ENCODE data around the gene SCLT1. TPM values are rescaled to one million over a fixed set of nuclear protein-coding genes. Genes with fewer than 3 reads are reported as not detected.

The SCLT1 gene
- total and polyA plus RNA-seq, 2 donors (not counting 1 experiment from before 2014, with no cell fraction given), result 3.5 to 27.2 TPM

- Histone ChIP-seq H4K20me1 (ENCODE audit: control insufficient read depth, insufficient read depth, low read length, poor library complexity, severe bottlenecking) (no peaks in the 10 kb centered on the region), H2AFZ (ENCODE audit: insufficient read depth, low read depth, low read length, poor library complexity, severe bottlenecking) (no peak overlapping the region), H3K9me3 (ENCODE audit: control extremely low read depth in 1 of 3, control insufficient read depth in 2 of 3, insufficient read depth in 1 of 3, low read length in 2 of 3) (no peaks in the 10 kb centered on the region), H3K9ac (ENCODE audit: low read length) (no peak overlapping the region), H3K36me3 (replicated peaks in 1 of 2; ENCODE audit: control extremely low read depth in 1 of 2, control insufficient read depth in 1 of 2, extremely low read depth in 1 of 2, insufficient read depth in 2 of 2, low read length in 1 of 2) (no peaks in the 10 kb centered on the region), H3K4me2 (replicated peaks; ENCODE audit: low read depth, low read length, poor library complexity, severe bottlenecking) (no peak overlapping the region), H3K27ac (ENCODE audit: low read length in 2 of 2) (no peak overlapping the region), H3K4me1 (ENCODE audit: control insufficient read depth in 2 of 2, insufficient read depth in 2 of 2, low read length in 2 of 2) (no peaks in the 10 kb centered on the region), H3K27me3 (replicated peaks in 1 of 4; ENCODE audit: control extremely low read depth in 1 of 4, control insufficient read depth in 3 of 4, insufficient read depth in 4 of 4, low read length in 3 of 4) (peaks cover 0 to 8% (median 2%) of the 10 kb centered on the region in 4 experiments), H3K4me3 (ENCODE audit: control extremely low read depth in 1 of 5, extremely low read depth in 1 of 5, insufficient read depth in 1 of 5, low read depth in 2 of 5, low read length in 4 of 5) (no peak overlapping the region), H3K79me2 (ENCODE audit: control insufficient read depth, insufficient read depth, low read length) (no peaks in the 10 kb centered on the region)
- no peak overlapping the region for H3K4me3 Mint-ChIP-seq
- peaks cover 3% of the 10 kb centered on the region for H3K27me3 Mint-ChIP-seq
- no peaks in the 10 kb centered on the region for H3K4me1 Mint-ChIP-seq
- POLR2A ChIA-PET, result no interaction called here
- WGBS (ENCODE audit: insufficient coverage), result 78% methylated on average over 5 of the region's 6 CpGs
- H3K9me3 Mint-ChIP-seq (ENCODE audit: insufficient read depth), result no peaks in the 10 kb centered on the region
- no peak overlapping the region for H3K27ac Mint-ChIP-seq
- ATAC-seq (ENCODE audit: low read depth) (no peak), DNase-seq (no peak)
- CTCF ChIA-PET, result no interaction called here
- TF ChIP-seq EZH2 (IDR thresholded peaks at IDR 0.05; ENCODE audit: borderline replicate concordance, insufficient read depth, low read depth, low read length, poor library complexity, severe bottlenecking), result no peak
- TF ChIP-seq CTCF (IDR thresholded peaks at IDR 0.05), result no peak
- intact Hi-C loops (cut with micrococcal nuclease), result no loop called here
Measured at GRCh38 chr4:129138810-129139496, 45.6 kb upstream of the SCLT1 start.

GRCh38 chr4:129136433-129136832 lies 43.1 kb upstream of the SCLT1 start:
- no peaks in the 10 kb centered on the region for H3K79me2 ChIP-seq (ENCODE audit: control insufficient read depth, insufficient read depth, low read length)
- intact Hi-C loops (cut with micrococcal nuclease), result no loop called here
- 95% methylated on average over 8 of the region's 8 CpGs for WGBS (ENCODE audit: insufficient coverage)
- no peak overlapping the region for H3K4me2 ChIP-seq (replicated peaks; ENCODE audit: low read depth, low read length, poor library complexity, severe bottlenecking)
- DNase-seq, result no peak
- no peak overlapping the region for H3K9ac ChIP-seq (ENCODE audit: low read length)
- peaks cover 3% of the 10 kb centered on the region for H3K27me3 Mint-ChIP-seq
- ChIA-PET POLR2A (no interaction called here), CTCF (no interaction called here)
- peaks cover 0 to 3% (median under 1%) of the 10 kb centered on the region in 4 experiments for H3K27me3 ChIP-seq (replicated peaks in 1 of 4; ENCODE audit: control extremely low read depth in 1 of 4, control insufficient read depth in 3 of 4, insufficient read depth in 4 of 4, low read length in 3 of 4)
- H3K4me3 ChIP-seq (ENCODE audit: control extremely low read depth in 1 of 5, extremely low read depth in 1 of 5, insufficient read depth in 1 of 5, low read depth in 2 of 5, low read length in 4 of 5), result no peak overlapping the region
- no peaks in the 10 kb centered on the region for H3K4me1 Mint-ChIP-seq
- no peaks in the 10 kb centered on the region for H3K36me3 ChIP-seq (replicated peaks in 1 of 2; ENCODE audit: control extremely low read depth in 1 of 2, control insufficient read depth in 1 of 2, extremely low read depth in 1 of 2, insufficient read depth in 2 of 2, low read length in 1 of 2)
- H3K4me1 ChIP-seq (ENCODE audit: control insufficient read depth in 2 of 2, insufficient read depth in 2 of 2, low read length in 2 of 2), result no peaks in the 10 kb centered on the region
- no peak for ATAC-seq (ENCODE audit: low read depth)
- H3K9me3 ChIP-seq (ENCODE audit: control extremely low read depth in 1 of 3, control insufficient read depth in 2 of 3, insufficient read depth in 1 of 3, low read length in 2 of 3), result peaks cover 0 to 11% (median under 1%) of the 10 kb centered on the region in 3 donors
- H3K4me3 Mint-ChIP-seq, result no peak overlapping the region
- H2AFZ ChIP-seq (ENCODE audit: insufficient read depth, low read depth, low read length, poor library complexity, severe bottlenecking), result no peak overlapping the region
- H4K20me1 ChIP-seq (ENCODE audit: control insufficient read depth, insufficient read depth, low read length, poor library complexity, severe bottlenecking), result no peaks in the 10 kb centered on the region
- no peaks in the 10 kb centered on the region for H3K9me3 Mint-ChIP-seq (ENCODE audit: insufficient read depth)
- H3K27ac Mint-ChIP-seq, result no peak overlapping the region
- TF ChIP-seq CTCF (IDR thresholded peaks at IDR 0.05), result no peak
- no peak for TF ChIP-seq EZH2 (IDR thresholded peaks at IDR 0.05; ENCODE audit: borderline replicate concordance, insufficient read depth, low read depth, low read length, poor library complexity, severe bottlenecking)
- H3K27ac ChIP-seq (ENCODE audit: low read length in 2 of 2), result no peak overlapping the region

Data from B cell (primary cell).